Endothelial cell of umbilical vein (primary cell): ENCODE results near the gene IQGAP1.

Source experiments
- CTCF ChIP-seq, 2 donors: IDR thresholded peaks; 1 replicate in 1 of 2; 2 replicates in 1 of 2; pipeline ENCODE4 v1.5.1; 2011; ENCODE audit warnings: low read length in 2 of 2, mild to moderate bottlenecking in 2 of 2, moderate library complexity in 2 of 2, control low read depth in 1 of 2, inconsistent platforms in 1 of 2, low read depth in 1 of 2; ENCODE audit not compliant: insufficient read depth in 1 of 2; ENCODE audit errors: extremely low read depth in 1 of 2
- EZH2 ChIP-seq: IDR thresholded peaks from 2 replicates; pipeline ENCODE4 v1.6.1; 2012; ENCODE audit warnings: borderline replicate concordance, low read depth, mild to moderate bottlenecking, moderate library complexity, low read length, inconsistent platforms; ENCODE audit not compliant: severe bottlenecking
- FOS ChIP-seq: IDR thresholded peaks from 2 replicates; pipeline ENCODE4 v1.6.1; 2011; ENCODE audit warnings: mild to moderate bottlenecking, low read length, moderate library complexity, borderline replicate concordance; ENCODE audit not compliant: insufficient read depth
- GATA2 ChIP-seq: IDR thresholded peaks from 2 replicates; pipeline ENCODE4 v1.7.0; 2011; ENCODE audit warnings: low read depth, mild to moderate bottlenecking, moderate library complexity, mixed read lengths, low read length; ENCODE audit not compliant: insufficient read length, insufficient read depth
- JUN ChIP-seq: IDR thresholded peaks from 2 replicates; pipeline ENCODE4 v1.6.1; 2011; ENCODE audit warnings: borderline replicate concordance, low read depth; ENCODE audit not compliant: insufficient read length, insufficient read depth
- MAX ChIP-seq: IDR thresholded peaks from 2 replicates; pipeline ENCODE4 v1.6.1; 2011; ENCODE audit not compliant: insufficient read depth, insufficient read length
- POLR2A ChIP-seq: IDR thresholded peaks from 2 replicates; pipeline ENCODE4 v1.6.1; 2012; ENCODE audit warnings: low read depth, mild to moderate bottlenecking, control low read depth, low read length
- POLR2AphosphoS5 ChIP-seq: IDR thresholded peaks from 2 replicates; pipeline ENCODE4 v1.6.1; 2012; ENCODE audit warnings: low read depth, mild to moderate bottlenecking, control low read depth, low read length, moderate library complexity; ENCODE audit not compliant: insufficient read depth

- no peak for TF ChIP-seq CTCF (IDR thresholded peaks at IDR 0.05; ENCODE audit: extremely low read depth in 1 of 2, insufficient read depth in 1 of 2, low read depth in 1 of 2, low read length in 2 of 2)
- TF ChIP-seq POLR2A, result no peak
- TF ChIP-seq EZH2, result no peak
- TF ChIP-seq MAX, result no peak
- TF ChIP-seq POLR2AphosphoS5, result no peak
- TF ChIP-seq JUN, result no peak
- no peak for TF ChIP-seq FOS
- TF ChIP-seq GATA2, result no peak
These were observed 14.7 kb downstream of the IQGAP1 start for GRCh38 chr15:90402767-90403166.
